Right lung (tissue), 10 donors: ENCODE results near the gene NLRP14. TPM values are rescaled to one million over a fixed set of nuclear protein-coding genes. Genes with fewer than 3 reads are reported as not detected.

ENCODE experiments used
- DNase-seq, 2 donors: peaks; one replicate each; pipeline ENCODE4 v3.0.0-alpha.2; 2013
- long read RNA-seq, 8 donors: transcript quantifications; one replicate each; lab custom pipeline, GENCODE V29; 2026
- polyA plus RNA-seq, 5 donors: library from polyadenylated mRNA; unstranded; fragments of 120-200 nt; gene quantifications; one replicate each; pipeline versions ENCODE4 v1.2.1 to v1.2.3, GENCODE V29; 2013; ENCODE audit warnings: inconsistent platforms in 1 of 5, low replicate concordance in 1 of 5; ENCODE audit not compliant: insufficient read length in 5 of 5, insufficient read depth in 1 of 5

Gene NLRP14, protein sequence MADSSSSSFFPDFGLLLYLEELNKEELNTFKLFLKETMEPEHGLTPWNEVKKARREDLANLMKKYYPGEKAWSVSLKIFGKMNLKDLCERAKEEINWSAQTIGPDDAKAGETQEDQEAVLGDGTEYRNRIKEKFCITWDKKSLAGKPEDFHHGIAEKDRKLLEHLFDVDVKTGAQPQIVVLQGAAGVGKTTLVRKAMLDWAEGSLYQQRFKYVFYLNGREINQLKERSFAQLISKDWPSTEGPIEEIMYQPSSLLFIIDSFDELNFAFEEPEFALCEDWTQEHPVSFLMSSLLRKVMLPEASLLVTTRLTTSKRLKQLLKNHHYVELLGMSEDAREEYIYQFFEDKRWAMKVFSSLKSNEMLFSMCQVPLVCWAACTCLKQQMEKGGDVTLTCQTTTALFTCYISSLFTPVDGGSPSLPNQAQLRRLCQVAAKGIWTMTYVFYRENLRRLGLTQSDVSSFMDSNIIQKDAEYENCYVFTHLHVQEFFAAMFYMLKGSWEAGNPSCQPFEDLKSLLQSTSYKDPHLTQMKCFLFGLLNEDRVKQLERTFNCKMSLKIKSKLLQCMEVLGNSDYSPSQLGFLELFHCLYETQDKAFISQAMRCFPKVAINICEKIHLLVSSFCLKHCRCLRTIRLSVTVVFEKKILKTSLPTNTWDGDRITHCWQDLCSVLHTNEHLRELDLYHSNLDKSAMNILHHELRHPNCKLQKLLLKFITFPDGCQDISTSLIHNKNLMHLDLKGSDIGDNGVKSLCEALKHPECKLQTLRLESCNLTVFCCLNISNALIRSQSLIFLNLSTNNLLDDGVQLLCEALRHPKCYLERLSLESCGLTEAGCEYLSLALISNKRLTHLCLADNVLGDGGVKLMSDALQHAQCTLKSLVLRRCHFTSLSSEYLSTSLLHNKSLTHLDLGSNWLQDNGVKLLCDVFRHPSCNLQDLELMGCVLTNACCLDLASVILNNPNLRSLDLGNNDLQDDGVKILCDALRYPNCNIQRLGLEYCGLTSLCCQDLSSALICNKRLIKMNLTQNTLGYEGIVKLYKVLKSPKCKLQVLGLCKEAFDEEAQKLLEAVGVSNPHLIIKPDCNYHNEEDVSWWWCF
- under 1 TPM; 0.04 to 0.27 (median 0.24) TPM for polyA plus RNA-seq
- long read RNA-seq, donor 1 = 0 reads
- long read RNA-seq, donor 2 = 0 reads
- long read RNA-seq, donor 3 = 0 reads
- long read RNA-seq, donor 4 = 0 reads
- long read RNA-seq, donor 5 = 0 reads
- long read RNA-seq, donor 6 = 0 reads
- long read RNA-seq, donor 7 = 0 reads
- long read RNA-seq, donor 8 = 0 reads

GRCh38 chr11:7020183-7020917, at the start of gene NLRP14, which contains the start of gene ZNF214:
Gene NLRP14 (plus strand): TSS chr11:7020479. CDS start chr11:7038587, 18,108 bp downstream.
Gene ZNF214 (minus strand): TSS chr11:7020346. CDS start chr11:7002835, 17,511 bp downstream.
- DNase-seq = peak; percentile 96

DNA sequence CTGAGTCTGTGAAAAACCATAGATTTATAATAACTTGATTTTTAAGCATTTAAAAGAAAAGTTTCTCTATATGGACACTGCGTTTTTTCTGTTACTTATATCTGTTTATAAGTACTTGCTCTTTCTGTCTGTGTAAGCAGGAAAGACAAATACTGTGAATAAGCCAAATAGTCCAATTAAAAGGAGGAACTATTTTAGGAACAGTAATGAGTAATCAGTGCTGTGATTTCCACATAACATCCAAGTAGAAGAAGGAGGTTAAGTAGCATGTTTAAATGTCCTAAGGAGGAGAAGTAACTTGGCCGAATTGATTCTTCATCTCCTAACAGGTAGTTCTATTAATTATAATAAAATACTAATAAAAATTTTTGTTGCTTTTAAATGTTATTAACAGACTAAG, 40.9 kb upstream of the NLRP14 start:
- no peak for DNase-seq

GRCh38 chr11:6986487-6986886, 33.8 kb upstream of the NLRP14 start:
- no peak for DNase-seq

DNA sequence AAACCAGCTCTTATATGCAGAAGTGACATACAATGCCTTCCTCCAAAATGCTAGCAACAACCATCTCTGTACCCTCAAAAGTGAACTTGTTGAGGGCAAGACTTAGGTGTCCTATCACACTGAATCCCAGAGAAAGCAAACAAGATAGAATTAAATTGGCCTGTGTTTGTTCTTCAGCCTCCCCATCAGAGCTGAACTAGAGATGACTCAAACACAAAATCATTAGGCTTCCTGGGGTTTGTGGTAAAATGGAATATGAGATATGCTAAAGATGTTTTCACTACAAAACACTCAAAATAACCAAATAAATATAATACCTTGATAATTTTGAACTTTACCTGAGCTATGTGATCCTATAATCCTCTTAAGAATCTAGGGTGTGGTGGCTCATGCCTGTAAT, 31.8 kb upstream of the NLRP14 start:
- no peak for DNase-seq

DNA sequence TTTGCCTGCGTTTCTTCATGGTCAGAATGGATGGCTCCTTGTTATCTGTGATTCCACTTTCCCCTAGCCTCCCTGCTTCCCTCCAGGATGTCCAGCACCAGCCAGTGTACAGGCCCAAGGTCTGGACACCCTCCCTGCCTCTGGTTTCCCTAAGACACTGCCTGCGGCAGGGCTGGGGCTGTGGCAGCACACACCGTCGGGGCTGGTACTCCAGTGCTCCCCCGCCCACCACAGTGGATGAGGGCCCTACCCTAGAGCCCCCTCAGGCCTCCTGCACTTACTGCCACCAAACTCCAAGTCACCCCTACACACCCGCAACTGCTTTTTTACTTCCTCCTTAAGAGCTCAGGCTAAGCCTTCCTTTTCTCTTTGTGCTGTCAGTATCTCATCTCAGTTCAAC, 29.1 kb upstream of the NLRP14 start:
- no peak for DNase-seq

DNA sequence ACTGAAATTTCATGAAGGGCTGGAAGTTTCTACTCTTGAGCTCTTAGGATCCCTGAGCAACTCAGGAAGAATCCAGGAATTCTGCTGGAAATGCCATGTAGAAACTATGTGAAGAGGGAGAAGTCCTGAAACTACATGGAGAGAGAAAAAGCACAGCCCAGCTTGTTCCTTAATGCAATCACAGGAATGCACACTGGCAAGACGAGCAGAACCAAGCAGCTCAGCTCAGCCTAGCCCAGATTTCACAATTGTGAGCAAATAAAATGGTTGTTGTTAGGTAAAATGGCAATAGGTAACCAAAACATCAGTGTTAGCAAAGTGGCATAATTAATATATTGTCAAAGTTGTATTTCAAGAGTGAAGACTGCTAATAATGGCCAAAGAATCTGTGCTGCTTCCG, 28.3 kb upstream of the NLRP14 start:
- DNase-seq = no peak

GRCh38 chr11:6992457-6993417, 27.5 kb upstream of the NLRP14 start:
- no peak for DNase-seq

GRCh38 chr11:6995703-6996102, 24.6 kb upstream of the NLRP14 start:
- no peak for DNase-seq

GRCh38 chr11:7004482-7004881, 15.8 kb upstream of the NLRP14 start:
- DNase-seq = no peak

GRCh38 chr11:7014118-7014517, 6.2 kb upstream of the NLRP14 start:
- no peak for DNase-seq

DNA sequence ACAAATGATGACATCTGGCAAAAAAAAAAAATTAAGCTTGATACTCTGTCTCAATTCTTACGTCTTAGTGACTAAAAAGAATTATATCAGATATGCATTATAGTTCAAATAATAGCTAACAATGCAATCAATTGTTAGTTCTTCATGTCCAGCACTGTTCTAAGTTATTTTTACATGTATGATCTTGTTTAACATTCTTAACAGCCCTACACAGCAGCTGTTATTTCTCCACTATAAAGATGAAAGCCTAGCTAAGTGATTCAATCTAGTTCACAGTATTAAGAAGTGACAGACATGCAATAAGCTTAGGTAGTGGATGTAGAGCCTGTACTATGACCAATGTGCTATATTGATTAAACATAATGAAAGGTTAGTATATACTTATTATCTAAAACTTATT, 4.3 kb upstream of the NLRP14 start:
- no peak for DNase-seq

DNA sequence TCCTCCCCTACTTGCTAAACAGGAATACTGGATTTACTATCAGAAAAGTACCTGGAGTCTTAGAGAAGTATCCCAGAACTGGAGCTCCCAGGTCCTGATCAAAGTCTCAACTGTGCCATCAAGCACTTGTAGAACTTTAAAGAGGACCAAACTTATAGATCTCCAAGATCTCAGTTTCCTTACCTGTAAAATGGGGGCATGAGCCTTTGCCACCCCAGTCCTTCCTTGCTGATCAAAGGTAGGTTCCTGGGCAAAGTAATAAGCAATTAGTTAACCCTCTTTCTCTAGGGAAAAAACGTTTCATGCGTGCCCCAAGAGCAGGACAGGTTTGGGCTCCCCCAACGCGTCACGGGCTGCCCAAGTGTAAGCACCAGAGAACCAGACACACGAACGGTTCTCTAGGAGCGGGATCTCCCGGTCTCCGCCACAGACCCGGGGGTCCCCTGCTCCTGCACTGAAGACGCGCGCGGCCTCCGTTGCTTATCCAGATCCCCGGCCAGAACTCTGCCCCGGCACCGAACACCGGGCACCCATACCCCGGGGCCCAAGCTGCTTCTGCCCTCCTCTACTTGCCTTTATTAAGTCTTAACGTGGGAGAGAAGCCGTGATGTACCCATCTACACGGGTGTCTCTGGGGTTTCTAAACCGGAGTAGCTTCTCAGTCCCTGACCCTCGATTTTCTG, 638 bp upstream of the NLRP14 start:
- DNase-seq = peak in 1 of 2 donors; percentile 1

GRCh38 chr11:7021318-7021717, 1.0 kb downstream of the NLRP14 start:
- no peak for DNase-seq

DNA sequence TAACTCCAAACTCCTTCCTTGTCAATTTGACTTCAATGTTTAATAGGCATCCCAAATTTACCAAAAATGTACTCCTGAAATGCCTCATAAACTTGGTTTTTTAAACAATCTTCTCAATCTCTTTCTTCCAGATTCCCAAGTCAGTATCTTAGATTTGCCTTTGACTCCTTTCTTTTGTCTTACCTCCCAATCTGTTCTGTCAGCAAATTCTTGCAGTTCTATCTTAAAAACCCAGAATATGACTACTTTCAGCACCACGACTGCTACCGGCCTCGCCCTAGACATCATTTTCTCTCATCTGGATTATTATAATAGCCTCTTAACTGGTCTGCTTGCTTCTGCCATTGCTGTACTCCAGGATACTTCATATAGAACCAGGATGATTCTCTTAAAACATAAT, 7.9 kb downstream of the NLRP14 start:
- no peak for DNase-seq

GRCh38 chr11:7030836-7031235, 10.6 kb downstream of the NLRP14 start:
- DNase-seq = no peak

- no peak for DNase-seq
Measured at GRCh38 chr11:7031471-7031871, 11.2 kb downstream of the NLRP14 start.

GRCh38 chr11:7032692-7033091, 12.4 kb downstream of the NLRP14 start:
- no peak for DNase-seq

DNA sequence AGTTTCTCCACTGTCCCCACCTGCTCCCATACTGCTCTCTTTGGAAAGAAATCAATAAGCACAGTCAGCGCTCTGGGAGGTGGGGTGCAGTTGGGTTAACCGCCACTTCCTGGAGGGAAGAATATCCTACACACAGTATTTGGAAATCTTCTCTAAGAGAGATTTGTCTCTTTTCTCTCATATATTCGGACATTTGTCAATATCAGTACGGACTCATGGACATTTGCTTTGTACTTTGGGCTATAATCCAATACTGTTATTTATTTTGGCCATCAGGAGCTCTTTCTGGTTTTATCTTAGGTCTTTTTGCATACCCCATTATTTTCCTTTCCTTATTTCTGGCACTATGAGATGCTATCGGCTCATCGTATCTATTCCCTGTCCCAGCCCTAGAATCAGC, 13.7 kb downstream of the NLRP14 start:
- no peak for DNase-seq

GRCh38 chr11:7046474-7047175, 26.3 kb downstream of the NLRP14 start:
- no peak for DNase-seq
